Transverse colon (tissue), 4 donors: Measurements from ENCODE around the gene DNMBP.

ENCODE experiments used
- CTCF ChIP-seq, 5 experiments: fragments of 200-600 bp in 3 of 5; fragments of 450-650 bp in 2 of 5; sonication (generic) in 3 of 5; IDR thresholded peaks; 1 replicate in 2 of 5; 2 replicates in 3 of 5; pipeline ENCODE4 v1.5.1; 2016 to 2017; ENCODE audit warnings: antibody characterized with exemption in 5 of 5, inconsistent platforms in 3 of 5, mild to moderate bottlenecking in 2 of 5, moderate library complexity in 1 of 5
- POLR2A ChIP-seq: fragments of 450-650 bp; IDR thresholded peaks from one replicate; pipeline ENCODE4 v1.6.1; 2016; ENCODE audit warnings: antibody characterized with exemption, mild to moderate bottlenecking, moderate library complexity
- POLR2AphosphoS5 ChIP-seq, 3 donors: sonication (generic); formaldehyde crosslinking; IDR thresholded peaks; one replicate each; pipeline ENCODE4 v1.6.1; 2016; ENCODE audit warnings: antibody characterized with exemption in 3 of 3

GRCh38 chr10:99926925-99927720 lies 82.6 kb downstream of the DNMBP start:
- TF ChIP-seq POLR2AphosphoS5 (IDR thresholded peaks at IDR 0.05), result peak; percentile 34 to 74 (median 56)
- peak in 1 of 5 experiments; percentile 30 for TF ChIP-seq CTCF (IDR thresholded peaks at IDR 0.05)
- peak; percentile 45 for TF ChIP-seq POLR2A
